ENCODE measurements around the gene RPL31.

RPL31 gene

GRCh38 chr2:100998235-100998573, 3.9 kb upstream of the RPL31 start:
- H3K27me3 ChIP-seq (ENCODE audit: low read length) = no peaks in the 10 kb centered on the region
- H3K9me3 ChIP-seq (ENCODE audit: insufficient read depth, low read length) = no peaks in the 10 kb centered on the region
- no peak overlapping the region for H3K9ac ChIP-seq (ENCODE audit: low read length)
- H3K4me2 ChIP-seq (ENCODE audit: low read depth, low read length, poor library complexity, severe bottlenecking) = no peak overlapping the region
- peaks cover 11% of the 10 kb centered on the region for H3K79me2 ChIP-seq (ENCODE audit: insufficient read depth, low read length)
- H3K4me3 ChIP-seq (ENCODE audit: insufficient read depth, low read length, poor library complexity, severe bottlenecking) = no peak overlapping the region
- H3F3A ChIP-seq (ENCODE audit: insufficient read depth) = no peaks in the 10 kb centered on the region
- TF ChIP-seq CTCF (IDR thresholded peaks at IDR 0.05; ENCODE audit: insufficient read depth, low read length, poor library complexity, severe bottlenecking) (no peak), EZH2phosphoT487 (conservative IDR thresholded peaks at IDR 0.05; ENCODE audit: low read length) (no peak)
- H4K20me1 ChIP-seq (ENCODE audit: low read depth, low read length) = no peaks in the 10 kb centered on the region; the same call in 1 of the 2 replicates
- H3K9me2 ChIP-seq (replicated peaks; ENCODE audit: insufficient read depth, low read length) = no peaks in the 10 kb centered on the region
- peaks cover 6% of the 10 kb centered on the region; the same call in 1 of the 2 replicates for H3K36me3 ChIP-seq (ENCODE audit: low read length)
- no peak overlapping the region for H3K27ac ChIP-seq (ENCODE audit: low read depth, low read length)
- H2AFZ ChIP-seq (ENCODE audit: low read depth, low read length, severe bottlenecking) = no peak overlapping the region

- Histone ChIP-seq H4K20me1 (ENCODE audit: low read depth, low read length) (no peaks in the 10 kb centered on the region; the same call in 1 of the 2 replicates), H2AFZ (ENCODE audit: low read depth, low read length, severe bottlenecking) (no peak overlapping the region), H3K27me3 (ENCODE audit: low read length) (no peaks in the 10 kb centered on the region), H3K36me3 (ENCODE audit: low read length) (peaks cover 19% of the 10 kb centered on the region), H3K27ac (ENCODE audit: low read depth, low read length) (no peak overlapping the region), H3K9me2 (replicated peaks; ENCODE audit: insufficient read depth, low read length) (no peaks in the 10 kb centered on the region), H3K4me3 (ENCODE audit: insufficient read depth, low read length, poor library complexity, severe bottlenecking) (no peak overlapping the region), H3F3A (ENCODE audit: insufficient read depth) (no peaks in the 10 kb centered on the region), H3K4me2 (ENCODE audit: low read depth, low read length, poor library complexity, severe bottlenecking) (no peak overlapping the region), H3K79me2 (ENCODE audit: insufficient read depth, low read length) (peaks cover 25% of the 10 kb centered on the region), H3K9me3 (ENCODE audit: insufficient read depth, low read length) (no peaks in the 10 kb centered on the region), H3K9ac (ENCODE audit: low read length) (no peak overlapping the region)
- TF ChIP-seq CTCF (IDR thresholded peaks at IDR 0.05; ENCODE audit: insufficient read depth, low read length, poor library complexity, severe bottlenecking) (no peak), EZH2phosphoT487 (conservative IDR thresholded peaks at IDR 0.05; ENCODE audit: low read length) (no peak)
Measured at GRCh38 chr2:100999995-101000394, 2.1 kb upstream of the RPL31 start.

GRCh38 chr2:101002562-101003277, 631 bp downstream of the RPL31 start:
- Histone ChIP-seq H3K4me2 (ENCODE audit: low read depth, low read length, poor library complexity, severe bottlenecking) (peak overlapping the region; percentile 61), H3K9ac (ENCODE audit: low read length) (peak overlapping the region; percentile 76), H3K36me3 (ENCODE audit: low read length) (peaks cover 41% of the 10 kb centered on the region), H3K27ac (ENCODE audit: low read depth, low read length) (peak overlapping the region; percentile 59), H4K20me1 (ENCODE audit: low read depth, low read length) (no peaks in the 10 kb centered on the region; the same call in 1 of the 2 replicates), H3K9me3 (ENCODE audit: insufficient read depth, low read length) (no peaks in the 10 kb centered on the region), H3K79me2 (ENCODE audit: insufficient read depth, low read length) (peaks cover 25% of the 10 kb centered on the region), H2AFZ (ENCODE audit: low read depth, low read length, severe bottlenecking) (peak overlapping the region; percentile 86), H3K9me2 (replicated peaks; ENCODE audit: insufficient read depth, low read length) (no peaks in the 10 kb centered on the region), H3K4me3 (ENCODE audit: insufficient read depth, low read length, poor library complexity, severe bottlenecking) (peak overlapping the region; percentile 84), H3K27me3 (ENCODE audit: low read length) (no peaks in the 10 kb centered on the region), H3F3A (ENCODE audit: insufficient read depth) (peaks cover 15% of the 10 kb centered on the region)
- TF ChIP-seq CTCF (IDR thresholded peaks at IDR 0.05; ENCODE audit: insufficient read depth, low read length, poor library complexity, severe bottlenecking) (no peak), EZH2phosphoT487 (conservative IDR thresholded peaks at IDR 0.05; ENCODE audit: low read length) (no peak)

All from SU-DHL-6 (cell line).